Transverse colon (tissue), 4 donors: ENCODE data around the gene PGP. TPM values are rescaled to one million over a fixed set of nuclear protein-coding genes. Genes with fewer than 3 reads are reported as not detected.

Source experiments
- DNase-seq: peaks from one replicate; pipeline ENCODE4 v3.0.0-alpha.2; 2019
- H3K27ac ChIP-seq, 4 donors: fragments of 200-600 bp; sonication (generic); 2 replicates each; pipeline ENCODE4 v1.5.1; 2016 to 2018; ENCODE audit warnings: inconsistent platforms in 4 of 4
- H3K27me3 ChIP-seq: fragments of 200-600 bp; sonication (generic); 2 replicates; pipeline ENCODE4 v1.5.1; 2017; ENCODE audit warnings: inconsistent platforms
- H3K36me3 ChIP-seq, 4 donors: fragments of 200-600 bp; sonication (generic); 2 replicates each; pipeline ENCODE4 v1.5.1; 2017 to 2019; ENCODE audit warnings: inconsistent platforms in 4 of 4
- H3K4me1 ChIP-seq, 4 donors: fragments of 200-600 bp; sonication (generic); 2 replicates each; pipeline ENCODE4 v1.5.1; 2017 to 2020; ENCODE audit warnings: inconsistent platforms in 4 of 4
- H3K4me3 ChIP-seq, 4 donors: fragments of 200-600 bp; sonication (generic); 1 replicate in 1 of 4; 2 replicates in 3 of 4; pipeline versions ENCODE4 v1.5.1 to v1.6.1; 2017 to 2019; ENCODE audit warnings: inconsistent platforms in 4 of 4
- H3K9me3 ChIP-seq, 2 donors: fragments of 200-600 bp; sonication (generic); 2 replicates each; pipeline ENCODE4 v1.5.1; 2017 to 2019; ENCODE audit warnings: inconsistent platforms in 2 of 2
- CTCF ChIP-seq, 5 experiments: fragments of 200-600 bp in 3 of 5; fragments of 450-650 bp in 2 of 5; sonication (generic) in 3 of 5; IDR thresholded peaks; 1 replicate in 2 of 5; 2 replicates in 3 of 5; pipeline ENCODE4 v1.5.1; 2016 to 2017; ENCODE audit warnings: antibody characterized with exemption in 5 of 5, inconsistent platforms in 3 of 5, mild to moderate bottlenecking in 2 of 5, moderate library complexity in 1 of 5
- EP300 ChIP-seq: sonication (generic); formaldehyde crosslinking; IDR thresholded peaks from one replicate; pipeline ENCODE4 v1.6.1; 2017; ENCODE audit warnings: antibody characterized with exemption, low read depth
- POLR2A ChIP-seq: fragments of 450-650 bp; IDR thresholded peaks from one replicate; pipeline ENCODE4 v1.6.1; 2016; ENCODE audit warnings: antibody characterized with exemption, mild to moderate bottlenecking, moderate library complexity
- POLR2AphosphoS5 ChIP-seq, 3 donors: sonication (generic); formaldehyde crosslinking; IDR thresholded peaks; one replicate each; pipeline ENCODE4 v1.6.1; 2016; ENCODE audit warnings: antibody characterized with exemption in 3 of 3
- WGBS, 2 donors: methylation state at CpG; one replicate each; pipeline ENCODE4 v1.1.5; 2018; ENCODE audit warnings: low coverage in 1 of 2; 5-methylcytosine and 5-hydroxymethylcytosine counted together
- in situ Hi-C, 4 donors: fragments of 200-750 bp; cut with MboI; loops; one replicate each; pipeline versions ENCODE4 v1.15.0 to v1.15.1; 2017; ENCODE audit warnings: low sequenced_read_pairs in 3 of 4, low pct_ligation_motif_present in 1 of 4, low pct_unique_long_range_greater_than_20kb in 1 of 4
- intact Hi-C: fragments of 100-400 bp; cut with DNase I; formaldehyde crosslinking; loops from one replicate; pipeline ENCODE4 v1.15.1; 2023; ENCODE audit warnings: low total_unique reads
- total RNA-seq, 4 donors: library from RNA; depleted of rRNA; stranded (reverse); fragments of >200 nt; gene quantifications; one replicate each; pipeline ENCODE4 v1.1.0, GENCODE V29; 2016

Gene PGP
- total RNA-seq, 4 donors from 2014 or later, result 18.0 to 49.0 (median 29.5) TPM

GRCh38 chr16:2195322-2196161 is 19.1 kb downstream of the PGP start:
- peak overlapping the region in 3 of 4 donors; percentile 27 to 44 (median 42) for H3K4me3 ChIP-seq
- WGBS, 2 donors, result 6% methylated on average over 29 of the region's 49 CpGs; no CpG with 5 or more reads in 1 of the 2 donors
- no peaks in the 10 kb centered on the region for H3K9me3 ChIP-seq
- in situ Hi-C loops (loop anchor here in 1 of 4 donors (25.0 kb wide), 1 partner anchor 292 kb away; the partner anchor contains the start of gene TBC1D24), intact Hi-C loops (no loop called here)
- no peak overlapping the region for H3K27ac ChIP-seq
- no peaks in the 10 kb centered on the region for H3K36me3 ChIP-seq
- peaks cover 61% of the 10 kb centered on the region for H3K27me3 ChIP-seq
- H3K4me1 ChIP-seq, result peaks cover 10 to 18% (median 15%) of the 10 kb centered on the region in 4 donors
- no peak for TF ChIP-seq POLR2AphosphoS5 (IDR thresholded peaks at IDR 0.05)
- TF ChIP-seq POLR2A, result no peak
- no peak for TF ChIP-seq CTCF (IDR thresholded peaks at IDR 0.05)
- no peak for TF ChIP-seq EP300
- no peak for DNase-seq

GRCh38 chr16:2194852-2195321 is 19.8 kb downstream of the PGP start:
- Histone ChIP-seq H3K36me3 (no peaks in the 10 kb centered on the region), H3K4me3 (no peak overlapping the region), H3K27me3 (peaks cover 61% of the 10 kb centered on the region), H3K9me3 (no peaks in the 10 kb centered on the region), H3K4me1 (peaks cover 10 to 18% (median 15%) of the 10 kb centered on the region in 4 donors), H3K27ac (no peak overlapping the region)
- DNase-seq, result peak; percentile 67
- 7% methylated on average over 9 of the region's 10 CpGs; no CpG with 5 or more reads in 1 of the 2 donors for WGBS, 2 donors
- in situ Hi-C loops (loop anchor here in 1 of 4 donors (25.0 kb wide), 1 partner anchor 292 kb away; the partner anchor contains the start of gene TBC1D24), intact Hi-C loops (no loop called here)
- no peak for TF ChIP-seq POLR2A
- TF ChIP-seq CTCF (IDR thresholded peaks at IDR 0.05), result peak; percentile 44 to 76 (median 51)

GRCh38 chr16:2194166-2194834 is 20.3 kb downstream of the PGP start:
- WGBS, 2 donors, result 46% methylated on average over 15 of the region's 16 CpGs; no CpG with 5 or more reads in 1 of the 2 donors
- intact Hi-C loops (no loop called here), in situ Hi-C loops (loop anchor here in 1 of 4 donors (25.0 kb wide), 1 partner anchor 293 kb away; the partner anchor contains the start of gene TBC1D24)

More at GRCh38 chr16:2194166-2194834, 20.3 kb downstream of the PGP start:
- Histone ChIP-seq H3K9me3 (no peaks in the 10 kb centered on the region), H3K4me3 (no peak overlapping the region), H3K36me3 (no peaks in the 10 kb centered on the region), H3K27me3 (peaks cover 57% of the 10 kb centered on the region), H3K4me1 (peaks cover 10 to 18% (median 15%) of the 10 kb centered on the region in 4 donors), H3K27ac (no peak overlapping the region)
- DNase-seq, result no peak
- TF ChIP-seq EP300, result no peak
- no peak for TF ChIP-seq CTCF (IDR thresholded peaks at IDR 0.05)
- no peak for TF ChIP-seq POLR2AphosphoS5 (IDR thresholded peaks at IDR 0.05)
- TF ChIP-seq POLR2A, result no peak
